ENCODE measurements around the gene CCNQ.

The CCNQ gene

DNA sequence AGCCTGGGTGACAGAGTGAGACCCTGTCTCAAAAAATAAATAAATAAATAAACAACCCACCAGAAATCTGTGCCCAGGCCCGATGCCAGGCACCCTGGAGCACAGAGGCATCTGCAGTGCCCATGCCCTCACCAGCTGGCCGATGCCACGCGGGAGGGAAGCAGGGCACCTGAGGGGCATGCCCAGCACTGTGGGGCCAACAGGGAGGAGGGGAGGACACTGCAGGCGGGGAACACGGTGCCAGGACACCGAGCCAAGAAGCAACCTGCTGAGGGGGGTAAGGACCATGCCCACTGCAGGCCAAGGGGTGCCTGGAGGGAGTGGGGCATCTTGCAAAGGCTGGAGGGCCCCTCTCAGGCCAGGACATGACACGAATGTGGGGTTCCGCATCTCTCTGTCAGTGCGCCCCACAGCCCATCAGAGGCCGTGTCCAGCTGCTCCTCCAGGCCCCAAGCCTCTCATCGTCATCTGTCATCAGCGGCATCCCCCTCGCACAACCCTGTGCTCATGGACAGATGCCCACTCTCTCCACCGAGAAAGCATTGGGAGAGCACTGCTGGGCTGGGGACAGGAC, 34.8 kb upstream of the CCNQ start:
- H3K4me2 ChIP-seq (ENCODE audit: low read length) = no peak overlapping the region
- H3K79me2 ChIP-seq (ENCODE audit: control insufficient read depth, low read length) = no peaks in the 10 kb centered on the region
- no peak overlapping the region for H3K27ac ChIP-seq (ENCODE audit: low read depth, low read length)
- no peak overlapping the region for H3K4me3 ChIP-seq (ENCODE audit: low read length)
- H3K9me3 ChIP-seq (ENCODE audit: control insufficient read depth, insufficient read depth, low read length) = no peaks in the 10 kb centered on the region
- H3K9me2 ChIP-seq (replicated peaks; ENCODE audit: control insufficient read depth, low read length) = no peaks in the 10 kb centered on the region
- H3F3A ChIP-seq (ENCODE audit: control insufficient read depth, insufficient read depth) = no peaks in the 10 kb centered on the region
- no peaks in the 10 kb centered on the region for H3K36me3 ChIP-seq (ENCODE audit: control insufficient read depth, low read length)
- no peaks in the 10 kb centered on the region for H4K20me1 ChIP-seq (ENCODE audit: control insufficient read depth, insufficient read depth, low read depth, low read length)
- no peak for TF ChIP-seq CTCF (IDR thresholded peaks at IDR 0.05; ENCODE audit: low read depth, low read length, poor library complexity, severe bottlenecking)
- TF ChIP-seq EZH2phosphoT487 (IDR thresholded peaks at IDR 0.05; ENCODE audit: borderline replicate concordance, low read length) = no peak
- no peaks in the 10 kb centered on the region for H3K4me1 ChIP-seq (ENCODE audit: control insufficient read depth, low read length)
- no peaks in the 10 kb centered on the region; the same call in 1 of the 2 replicates for H3K27me3 ChIP-seq (ENCODE audit: control insufficient read depth, low read length)

DNA sequence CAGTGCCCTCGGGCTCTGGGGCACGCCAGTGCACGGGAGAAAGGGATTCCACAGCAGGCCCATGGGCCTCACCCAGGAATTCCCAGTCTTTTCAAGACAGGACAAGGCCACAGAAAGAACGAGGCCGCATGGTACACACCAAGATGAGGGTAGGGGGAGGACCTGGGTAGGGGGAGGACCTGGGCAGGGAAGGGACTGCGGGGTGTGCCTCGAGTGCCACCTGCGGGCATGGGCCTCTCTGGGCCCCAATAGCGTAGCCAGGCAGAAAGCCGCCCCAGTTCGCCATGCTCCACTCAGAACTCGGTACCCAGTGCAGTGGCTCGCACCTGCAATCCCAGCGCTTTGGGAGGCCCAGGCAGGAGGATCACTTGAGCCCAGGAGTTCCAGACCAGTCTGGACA, 34.1 kb upstream of the CCNQ start:
- no peaks in the 10 kb centered on the region for H3K79me2 ChIP-seq (ENCODE audit: control insufficient read depth, low read length)
- no peak overlapping the region for H3K27ac ChIP-seq (ENCODE audit: low read depth, low read length)
- H3K27me3 ChIP-seq (ENCODE audit: control insufficient read depth, low read length) = no peaks in the 10 kb centered on the region; the same call in 1 of the 2 replicates
- no peak overlapping the region for H3K4me3 ChIP-seq (ENCODE audit: low read length)
- H3K36me3 ChIP-seq (ENCODE audit: control insufficient read depth, low read length) = no peaks in the 10 kb centered on the region
- H3K4me1 ChIP-seq (ENCODE audit: control insufficient read depth, low read length) = no peaks in the 10 kb centered on the region
- H3K4me2 ChIP-seq (ENCODE audit: low read length) = no peak overlapping the region
- no peaks in the 10 kb centered on the region for H4K20me1 ChIP-seq (ENCODE audit: control insufficient read depth, insufficient read depth, low read depth, low read length)
- no peak for TF ChIP-seq CTCF (IDR thresholded peaks at IDR 0.05; ENCODE audit: low read depth, low read length, poor library complexity, severe bottlenecking)
- TF ChIP-seq EZH2phosphoT487 (IDR thresholded peaks at IDR 0.05; ENCODE audit: borderline replicate concordance, low read length) = no peak
- H3K9me2 ChIP-seq (replicated peaks; ENCODE audit: control insufficient read depth, low read length) = no peaks in the 10 kb centered on the region
- H3K9me3 ChIP-seq (ENCODE audit: control insufficient read depth, insufficient read depth, low read length) = no peaks in the 10 kb centered on the region
- no peaks in the 10 kb centered on the region for H3F3A ChIP-seq (ENCODE audit: control insufficient read depth, insufficient read depth)

DNA sequence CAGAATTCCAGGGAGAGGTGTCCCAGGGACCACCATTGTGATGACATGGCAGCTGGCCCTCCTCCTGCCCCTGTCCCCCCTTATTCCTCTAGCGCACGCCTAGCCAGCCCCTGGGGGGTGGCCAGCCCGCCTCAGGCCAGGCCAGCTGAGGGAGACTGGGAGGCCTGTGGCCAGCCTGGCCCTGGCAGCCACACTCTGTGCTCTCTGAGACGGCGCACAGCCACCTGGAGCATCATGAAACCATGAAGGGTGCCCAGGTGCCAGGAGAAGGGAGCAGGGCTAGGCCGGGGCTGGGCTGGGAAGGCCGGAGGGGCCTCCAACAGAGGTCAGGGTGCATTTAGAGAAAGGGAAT, 33.6 kb upstream of the CCNQ start:
- TF ChIP-seq CTCF (IDR thresholded peaks at IDR 0.05; ENCODE audit: low read depth, low read length, poor library complexity, severe bottlenecking) (no peak), EZH2phosphoT487 (IDR thresholded peaks at IDR 0.05; ENCODE audit: borderline replicate concordance, low read length) (no peak)
- H3K4me3 ChIP-seq (ENCODE audit: low read length) = no peak overlapping the region
- H3K9me3 ChIP-seq (ENCODE audit: control insufficient read depth, insufficient read depth, low read length) = no peaks in the 10 kb centered on the region
- H3K27ac ChIP-seq (ENCODE audit: low read depth, low read length) = no peak overlapping the region
- H3K4me1 ChIP-seq (ENCODE audit: control insufficient read depth, low read length) = no peaks in the 10 kb centered on the region
- no peaks in the 10 kb centered on the region for H3K36me3 ChIP-seq (ENCODE audit: control insufficient read depth, low read length)
- H3K4me2 ChIP-seq (ENCODE audit: low read length) = no peak overlapping the region
- H3K9me2 ChIP-seq (replicated peaks; ENCODE audit: control insufficient read depth, low read length) = no peaks in the 10 kb centered on the region
- H4K20me1 ChIP-seq (ENCODE audit: control insufficient read depth, insufficient read depth, low read depth, low read length) = no peaks in the 10 kb centered on the region
- no peaks in the 10 kb centered on the region for H3K79me2 ChIP-seq (ENCODE audit: control insufficient read depth, low read length)
- H3F3A ChIP-seq (ENCODE audit: control insufficient read depth, insufficient read depth) = no peaks in the 10 kb centered on the region
- no peaks in the 10 kb centered on the region; the same call in 1 of the 2 replicates for H3K27me3 ChIP-seq (ENCODE audit: control insufficient read depth, low read length)

Measured in DOHH2 (cell line).